Neuronal stem cell (in vitro differentiated cells): Measurements from ENCODE around the gene CKAP5.

Experiments
- DNase-seq: peaks from one replicate; pipeline ENCODE4 v3.0.0-alpha.2; 2013; ENCODE audit warnings: low spot score
- H2AFZ ChIP-seq: one replicate; pipeline ENCODE4 v1.6.1; 2013; ENCODE audit warnings: mild to moderate bottlenecking, low read length, inconsistent platforms
- H2AK5ac ChIP-seq: 2 replicates; pipeline ENCODE4 v1.6.1; 2013; ENCODE audit warnings: low read depth, mild to moderate bottlenecking, inconsistent platforms, low read length, moderate library complexity, mixed read lengths
- H2BK120ac ChIP-seq: 2 replicates; pipeline ENCODE4 v1.6.1; 2013; ENCODE audit warnings: low read depth, mild to moderate bottlenecking, inconsistent platforms, low read length, moderate library complexity, mixed read lengths
- H2BK12ac ChIP-seq: one replicate; pipeline ENCODE4 v1.6.1; 2013; ENCODE audit warnings: low read length, inconsistent platforms
- H2BK15ac ChIP-seq: 2 replicates; pipeline ENCODE4 v1.6.1; 2013; ENCODE audit warnings: mild to moderate bottlenecking, low read length, inconsistent platforms, mixed read lengths
- H2BK5ac ChIP-seq: one replicate; pipeline ENCODE4 v1.6.1; 2013; ENCODE audit warnings: inconsistent platforms, mild to moderate bottlenecking, low read length, moderate library complexity
- H3K14ac ChIP-seq: one replicate; pipeline ENCODE4 v1.6.1; 2013; ENCODE audit warnings: low read length, inconsistent platforms
- H3K18ac ChIP-seq: 2 replicates; pipeline ENCODE4 v1.6.1; 2013; ENCODE audit warnings: low read length, inconsistent platforms
- H3K23ac ChIP-seq: 2 replicates; pipeline ENCODE4 v1.6.1; 2013; ENCODE audit warnings: low read depth, mild to moderate bottlenecking, mixed read lengths, low read length, inconsistent platforms; ENCODE audit not compliant: poor library complexity
- H3K27ac ChIP-seq: replicated peaks from 3 replicates; pipeline ENCODE4 v1.5.1; 2013; ENCODE audit warnings: low read length, inconsistent platforms
- H3K27me3 ChIP-seq, 3 experiments: 2 replicates each; pipeline ENCODE4 v1.6.1; 2013; ENCODE audit warnings: low read length in 3 of 3, mild to moderate bottlenecking in 2 of 3, inconsistent platforms in 1 of 3, low read depth in 1 of 3, mixed read lengths in 1 of 3, moderate library complexity in 1 of 3; ENCODE audit not compliant: control insufficient read depth in 3 of 3, insufficient read depth in 3 of 3
- H3K36me3 ChIP-seq, 2 donors: replicated peaks in 1 of 2; 2 replicates each; pipeline ENCODE4 v1.6.1; 2013; ENCODE audit warnings: low read length in 2 of 2; ENCODE audit not compliant: control insufficient read depth in 2 of 2, insufficient read depth in 2 of 2
- H3K4ac ChIP-seq: 2 replicates; pipeline ENCODE4 v1.6.1; 2013; ENCODE audit warnings: inconsistent platforms, mild to moderate bottlenecking, low read length, moderate library complexity
- H3K4me1 ChIP-seq, 2 donors: 1 replicate in 1 of 2; 2 replicates in 1 of 2; pipeline ENCODE4 v1.6.1; 2013; ENCODE audit warnings: low read length in 2 of 2, low read depth in 1 of 2; ENCODE audit not compliant: control insufficient read depth in 2 of 2, insufficient read depth in 1 of 2
- H3K4me2 ChIP-seq: one replicate; pipeline ENCODE4 v1.6.1; 2013; ENCODE audit warnings: mild to moderate bottlenecking, low read length, inconsistent platforms; ENCODE audit not compliant: insufficient read depth, poor library complexity, severe bottlenecking
- H3K4me3 ChIP-seq, 2 donors: 2 replicates each; pipeline ENCODE4 v1.5.1; 2013; ENCODE audit warnings: low read length in 2 of 2, mild to moderate bottlenecking in 2 of 2, inconsistent platforms in 1 of 2, moderate library complexity in 1 of 2
- H3K79me1 ChIP-seq: one replicate; pipeline ENCODE4 v1.6.1; 2013; ENCODE audit warnings: low read depth, mild to moderate bottlenecking, inconsistent platforms, low read length, moderate library complexity
- H3K9ac ChIP-seq: one replicate; pipeline ENCODE4 v1.6.1; 2013; ENCODE audit warnings: mild to moderate bottlenecking, low read depth, low read length, inconsistent platforms; ENCODE audit not compliant: poor library complexity
- H3K9me3 ChIP-seq, 2 donors: replicated peaks in 1 of 2; 2 replicates each; pipeline versions ENCODE3 to v1.6.1; 2013; ENCODE audit warnings: low read length in 2 of 2, mild to moderate bottlenecking in 2 of 2, inconsistent platforms in 1 of 2, low read depth in 1 of 2, mixed read lengths in 1 of 2, moderate library complexity in 1 of 2; ENCODE audit not compliant: control insufficient read depth in 2 of 2, insufficient read depth in 1 of 2
- H4K8ac ChIP-seq: one replicate; pipeline ENCODE4 v1.6.1; 2013; ENCODE audit warnings: low read depth, mild to moderate bottlenecking, inconsistent platforms, low read length, moderate library complexity
- H4K91ac ChIP-seq: one replicate; pipeline ENCODE4 v1.6.1; 2013; ENCODE audit warnings: low read length, low read depth, mild to moderate bottlenecking, inconsistent platforms; ENCODE audit not compliant: poor library complexity
- WGBS, 2 donors: extraction: QIAGEN DNeasy Blood & Tissue Kit; methylation state at CpG; one replicate each; pipeline ENCODE4 v1.1.7; 2013; ENCODE audit warnings: missing lambda C conversion rate in 2 of 2, mixed read lengths in 1 of 2; ENCODE audit not compliant: insufficient read length in 2 of 2, insufficient replicate concordance in 1 of 2; ENCODE audit errors: extremely low coverage in 2 of 2; 5-methylcytosine and 5-hydroxymethylcytosine counted together

Gene CKAP5

DNA sequence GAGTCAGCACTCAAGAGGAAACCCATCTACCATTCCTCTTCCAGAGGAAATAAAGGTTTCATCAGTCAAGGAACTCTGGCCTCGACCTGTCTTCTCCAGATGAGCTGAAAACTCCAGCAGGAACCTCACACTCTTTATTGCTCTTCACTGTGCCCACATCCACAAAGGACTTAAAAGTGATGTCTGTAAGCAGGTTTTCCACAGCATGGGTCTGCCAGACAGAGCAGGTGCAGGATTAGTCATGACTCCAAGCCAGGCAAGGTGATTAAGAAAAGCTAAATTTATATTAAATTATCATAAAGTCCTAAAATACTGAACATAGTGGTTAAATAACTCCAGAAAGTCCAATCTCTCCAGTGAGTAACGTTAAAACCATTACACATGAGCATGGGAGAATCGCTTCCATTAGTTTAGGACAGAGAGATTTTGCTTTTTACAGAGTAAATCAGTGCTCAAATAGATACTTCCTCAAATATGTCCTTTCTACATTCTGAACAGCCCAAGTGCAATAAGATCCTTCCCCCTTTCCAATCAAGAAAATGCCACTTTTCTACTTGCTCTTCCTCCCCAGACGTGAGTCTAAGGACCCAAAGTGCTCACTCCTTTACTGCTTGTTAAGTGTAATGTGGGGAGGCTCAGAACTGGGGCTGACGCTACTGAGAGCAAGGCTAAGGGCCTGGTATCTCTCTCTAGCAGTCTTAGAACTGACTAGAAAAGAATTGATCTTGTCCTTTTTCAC is 10.7 kb upstream of the CKAP5 start:
- Histone ChIP-seq H3K4ac (no peak overlapping the region), H2BK5ac (no peak overlapping the region), H2AFZ (no peak overlapping the region), H3K23ac (no peak overlapping the region), H3K18ac (no peak overlapping the region), H3K9ac (no peak overlapping the region), H2AK5ac (no peak overlapping the region), H3K4me1 (no peaks in the 10 kb centered on the region), H2BK15ac (no peak overlapping the region), H3K36me3 (peaks cover 18 to 59% of the 10 kb centered on the region in 2 donors), H3K4me3 (no peak overlapping the region), H4K91ac (no peak overlapping the region), H2BK120ac (no peak overlapping the region), H4K8ac (no peak overlapping the region), H3K27ac (no peak overlapping the region), H3K79me1 (no peaks in the 10 kb centered on the region), H3K4me2 (no peak overlapping the region), H3K9me3 (no peaks in the 10 kb centered on the region), H2BK12ac (no peak overlapping the region), H3K14ac (no peak overlapping the region), H3K27me3 (no peaks in the 10 kb centered on the region)
- no peak for DNase-seq
- WGBS, 2 donors: no CpG with 5 or more reads among the region's 5 CpGs

GRCh38 chr11:46855863-46856262 is 9.8 kb upstream of the CKAP5 start:
- no peak overlapping the region for H2BK12ac ChIP-seq
- H2BK120ac ChIP-seq: no peak overlapping the region
- no peak for DNase-seq
- H2AK5ac ChIP-seq: no peak overlapping the region
- H2AFZ ChIP-seq: no peak overlapping the region
- H3K79me1 ChIP-seq: no peaks in the 10 kb centered on the region
- H3K4me2 ChIP-seq: no peak overlapping the region
- no peak overlapping the region for H2BK5ac ChIP-seq
- no peaks in the 10 kb centered on the region for H3K27me3 ChIP-seq
- H3K4ac ChIP-seq: no peak overlapping the region
- peaks cover 18 to 52% of the 10 kb centered on the region in 2 donors for H3K36me3 ChIP-seq
- H3K9me3 ChIP-seq: peaks cover 0 to 1% of the 10 kb centered on the region in 2 donors
- no peak overlapping the region for H3K14ac ChIP-seq
- no peaks in the 10 kb centered on the region for H3K4me1 ChIP-seq
- no peak overlapping the region for H2BK15ac ChIP-seq
- no peak overlapping the region for H3K27ac ChIP-seq
- no peak overlapping the region for H4K91ac ChIP-seq
- no peak overlapping the region for H3K9ac ChIP-seq
- H3K4me3 ChIP-seq: no peak overlapping the region
- H3K23ac ChIP-seq: no peak overlapping the region
- WGBS, 2 donors: no CpG with 5 or more reads among the region's 2 CpGs
- H3K18ac ChIP-seq: no peak overlapping the region
- no peak overlapping the region for H4K8ac ChIP-seq

DNA sequence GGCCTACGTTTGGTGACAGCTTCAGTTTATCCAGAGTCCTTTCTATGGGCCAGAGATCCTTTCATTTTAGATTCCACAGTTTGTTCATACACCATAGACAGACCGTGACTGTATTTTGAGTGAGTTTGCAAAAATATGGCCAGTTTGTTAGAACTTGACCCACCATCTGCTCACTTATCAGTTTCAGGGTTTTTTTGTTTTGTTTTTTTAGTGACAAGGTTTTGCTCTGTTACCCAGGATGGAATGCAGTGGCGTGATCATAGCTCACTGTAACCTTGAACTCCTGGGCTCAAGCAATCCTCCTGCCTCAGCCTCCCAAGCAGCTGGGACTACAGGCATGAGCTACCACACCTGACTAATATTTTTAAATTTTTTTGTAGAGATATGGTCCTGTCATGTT is 9.1 kb upstream of the CKAP5 start:
- Histone ChIP-seq H3K18ac (no peak overlapping the region), H2AK5ac (no peak overlapping the region), H2BK120ac (no peak overlapping the region), H3K36me3 (peaks cover 13 to 45% of the 10 kb centered on the region in 2 donors), H2AFZ (no peak overlapping the region), H3K9ac (no peak overlapping the region), H2BK12ac (no peak overlapping the region), H2BK15ac (no peak overlapping the region), H3K4ac (no peak overlapping the region), H3K9me3 (peaks cover 3% of the 10 kb centered on the region in 2 donors), H3K4me2 (no peak overlapping the region), H3K4me1 (no peaks in the 10 kb centered on the region), H2BK5ac (no peak overlapping the region), H3K27me3 (no peaks in the 10 kb centered on the region), H3K27ac (no peak overlapping the region), H3K14ac (no peak overlapping the region), H4K8ac (no peak overlapping the region), H4K91ac (no peak overlapping the region), H3K4me3 (no peak overlapping the region), H3K79me1 (no peaks in the 10 kb centered on the region), H3K23ac (no peak overlapping the region)
- DNase-seq: no peak
- WGBS, 2 donors: no CpG with 5 or more reads among the region's 3 CpGs

DNA sequence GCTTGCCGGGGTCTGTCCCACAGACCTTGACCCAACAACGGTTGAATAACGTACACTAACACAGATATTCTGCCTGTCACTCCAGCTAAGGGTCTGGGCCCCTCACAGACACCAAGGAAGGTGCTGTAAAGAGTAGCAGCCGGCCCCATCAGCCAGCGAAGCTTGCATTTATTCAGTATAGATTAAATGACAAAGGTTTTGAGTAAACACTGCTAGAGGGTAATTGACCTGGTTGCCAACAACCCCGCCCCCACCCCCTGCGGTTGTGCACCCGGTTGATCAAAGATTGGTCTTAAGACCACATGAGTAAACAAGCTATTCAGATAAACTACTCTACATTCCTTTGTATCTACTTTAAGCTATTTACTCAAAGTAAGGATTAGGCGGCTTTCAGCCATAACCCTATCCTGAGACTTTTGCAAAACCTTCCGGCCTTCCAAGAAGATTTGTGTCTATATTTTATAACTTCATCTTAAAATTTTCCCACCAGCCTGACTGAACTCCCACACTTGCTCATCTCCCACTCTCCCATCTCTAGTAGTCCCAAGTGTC is 4.8 kb upstream of the CKAP5 start:
- WGBS, 2 donors: no CpG with 5 or more reads among the region's 10 CpGs
- Histone ChIP-seq H3K27ac (no peak overlapping the region), H3K36me3 (peaks cover 0 to 6% of the 10 kb centered on the region in 2 donors), H2BK12ac (no peak overlapping the region), H2AK5ac (no peak overlapping the region), H3K9ac (no peak overlapping the region), H2BK15ac (no peak overlapping the region), H3K27me3 (no peaks in the 10 kb centered on the region), H3K4me2 (no peak overlapping the region), H3K14ac (no peak overlapping the region), H3K4me3 (no peak overlapping the region), H4K91ac (no peak overlapping the region), H3K79me1 (peaks cover under 1% of the 10 kb centered on the region), H3K9me3 (peaks cover 3% of the 10 kb centered on the region in 2 donors), H2BK5ac (no peak overlapping the region), H4K8ac (no peak overlapping the region), H3K4ac (no peak overlapping the region), H3K4me1 (no peaks in the 10 kb centered on the region), H3K18ac (no peak overlapping the region), H3K23ac (no peak overlapping the region), H2BK120ac (no peak overlapping the region), H2AFZ (no peak overlapping the region)
- DNase-seq: no peak
